AG04449 (cell line): ENCODE data around the gene ADAMTSL2.

Experiments
- CTCF ChIA-PET: fragments of 350-600 bp; formaldehyde crosslinking; extraction: SDS; loops from one replicate; lab custom pipeline; 2021; ENCODE audit warnings: antibody characterized with exemption; lab: Yijun Ruan, JAX
- POLR2A ChIA-PET: fragments of 400-600, 350-600 bp; formaldehyde crosslinking; extraction: SDS; loops from one replicate; lab custom pipeline; 2020; ENCODE audit warnings: antibody characterized with exemption, inconsistent platforms; lab: Yijun Ruan, JAX
- DNase-seq: peaks from one replicate; pipeline ENCODE4 v3.0.0-alpha.2; 2010; ENCODE audit warnings: low read depth, low spot score
- H3K4me3 ChIP-seq: 2 replicates; pipeline ENCODE4 v1.5.1; 2011; ENCODE audit warnings: low read depth, mild to moderate bottlenecking, control low read depth, low read length
- CTCF ChIP-seq: IDR thresholded peaks from one replicate; pipeline ENCODE4 v1.5.1; 2011; ENCODE audit warnings: mild to moderate bottlenecking, moderate library complexity, low read length, control low read depth, inconsistent platforms; ENCODE audit not compliant: insufficient read depth; ENCODE audit errors: missing control alignments

Gene ADAMTSL2

GRCh38 chr9:133490201-133490681 lies 44.3 kb upstream of the ADAMTSL2 start:
- TF ChIP-seq CTCF = no peak
- ChIA-PET POLR2A (interaction anchor here (0.6 to 0.7 kb wide), 2 partner anchors 115 to 142 kb away, joined by 3 to 4 read pairs; partner anchors contain the start of genes MED22 and RPL7A), CTCF (interaction anchor here (0.8 to 10.0 kb wide), 4 partner anchors 9 to 303 kb away, joined by 3 to 112 read pairs (median 7); no protein-coding TSS in a partner anchor)
- no peak overlapping the region for H3K4me3 ChIP-seq
- no peak for DNase-seq

DNA sequence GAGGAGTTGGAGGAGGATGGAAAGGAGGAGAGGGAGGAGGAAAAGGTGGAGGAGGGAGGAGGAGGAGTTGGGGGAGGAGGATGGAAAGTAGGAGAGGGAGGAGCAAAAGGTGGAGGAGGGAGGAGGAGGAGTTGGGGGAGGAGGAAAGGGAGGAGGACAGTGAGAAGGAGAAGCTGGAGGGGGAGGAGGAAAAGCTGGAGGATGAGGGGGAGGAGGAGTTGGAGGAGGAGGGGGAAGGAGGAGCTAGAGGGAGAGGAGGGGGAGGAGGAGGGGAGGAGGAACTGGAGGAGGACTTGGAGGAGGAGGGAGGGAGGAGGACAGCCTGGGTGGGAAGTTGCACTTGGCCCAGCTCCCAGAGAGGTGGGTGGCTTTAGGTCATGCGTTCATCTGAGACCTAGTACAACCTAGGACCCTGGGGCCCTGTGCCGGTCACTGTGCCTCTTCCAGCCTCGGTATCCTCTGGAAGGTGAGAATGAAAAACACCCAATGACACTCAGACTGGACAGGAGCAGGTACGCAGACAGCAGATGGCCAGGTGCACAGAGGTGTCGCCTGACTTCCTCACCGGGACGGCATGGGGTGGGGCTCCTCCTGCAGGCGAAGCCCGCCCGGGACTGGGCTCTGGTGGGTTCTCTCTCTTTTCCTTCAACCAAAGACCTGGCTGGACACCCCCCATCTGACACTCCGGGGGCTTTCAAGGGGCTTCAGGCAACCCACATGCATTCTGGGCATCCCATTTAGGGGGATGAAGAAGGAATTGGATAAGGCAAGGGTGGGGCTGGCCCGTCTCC lies 43.4 kb upstream of the ADAMTSL2 start:
- CTCF ChIA-PET = interaction anchor here (2.1 to 10.0 kb wide), 2 partner anchors 8 to 303 kb away, joined by 9 to 112 read pairs; no protein-coding TSS in a partner anchor
- POLR2A ChIA-PET = interaction anchor here (0.6 to 0.7 kb wide), 2 partner anchors 116 to 143 kb away, joined by 3 to 4 read pairs; partner anchors contain the start of genes MED22 and RPL7A
- DNase-seq = no peak
- H3K4me3 ChIP-seq = no peak overlapping the region
- TF ChIP-seq CTCF = no peak

DNA sequence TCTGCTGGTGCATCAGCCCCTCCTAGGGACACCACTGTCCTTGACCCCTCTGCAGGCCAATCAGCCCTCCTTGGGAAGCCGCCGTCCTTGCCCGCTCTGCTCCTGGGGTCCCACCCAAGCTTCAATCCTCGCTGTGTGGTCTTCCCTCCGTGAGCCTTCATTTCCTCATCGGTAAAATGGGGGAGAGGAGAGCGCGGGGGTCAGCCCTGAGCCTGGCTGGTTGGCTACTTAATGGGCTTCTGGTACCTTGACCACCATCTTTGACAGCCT lies 42.9 kb upstream of the ADAMTSL2 start:
- POLR2A ChIA-PET = no interaction called here

DNA sequence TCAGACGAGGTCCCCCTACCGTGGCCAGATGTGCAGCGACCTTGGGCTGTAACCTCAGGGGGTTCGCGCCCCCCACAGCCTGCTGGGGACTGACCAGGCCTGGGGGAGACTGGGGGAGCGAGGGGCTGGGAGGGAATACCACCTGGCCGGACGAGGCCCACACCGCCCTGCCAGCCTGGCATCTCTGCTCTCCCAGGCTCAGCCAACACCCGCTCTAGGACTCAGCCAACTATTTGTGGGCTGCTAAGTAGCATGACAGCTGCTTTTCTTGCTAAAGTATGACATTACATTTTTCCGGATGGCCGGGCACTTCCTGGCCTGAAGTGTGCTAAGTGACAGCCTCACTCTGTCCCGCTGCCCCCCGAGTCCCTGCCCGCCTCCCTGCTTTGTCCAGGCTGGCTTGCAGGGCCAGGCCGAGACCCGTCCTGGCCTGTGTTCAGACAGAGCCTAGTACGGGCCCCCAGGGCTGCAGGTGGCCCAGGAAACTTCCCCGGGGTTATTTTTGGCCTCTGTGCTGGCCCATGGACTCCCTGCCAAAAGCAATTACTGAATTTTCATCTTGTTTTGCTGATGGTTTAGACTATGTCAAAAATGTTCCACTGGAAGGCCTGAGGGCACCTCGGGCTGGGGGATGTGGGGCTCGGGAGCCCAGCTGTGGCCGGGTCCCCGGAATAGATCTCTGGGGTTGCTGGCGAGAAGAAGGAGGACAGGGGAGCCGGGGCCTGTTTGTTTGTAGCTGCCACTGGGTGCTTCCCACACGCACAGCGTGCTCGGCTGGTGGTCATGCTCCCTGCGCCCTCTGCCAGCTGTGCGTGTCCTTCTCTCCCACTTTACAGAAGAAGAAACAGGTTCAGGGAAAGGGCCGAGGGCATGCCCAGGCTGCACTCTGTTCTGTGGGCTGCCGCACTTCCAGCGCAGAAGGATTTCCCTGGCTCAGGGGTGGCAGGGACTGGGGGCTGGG lies 42.2 kb upstream of the ADAMTSL2 start:
- TF ChIP-seq CTCF = no peak
- no peak overlapping the region for H3K4me3 ChIP-seq
- CTCF ChIA-PET = interaction anchor here (0.6 kb wide), 1 partner anchor 250 kb away, joined by 3 read pairs; no protein-coding TSS in a partner anchor
- POLR2A ChIA-PET = no interaction called here
- no peak for DNase-seq

More for the DNA sequence above, 42.9 kb upstream of the ADAMTSL2 start:
- TF ChIP-seq CTCF = no peak
- DNase-seq = no peak
- no peak overlapping the region for H3K4me3 ChIP-seq
- CTCF ChIA-PET = interaction anchor here (0.6 to 10.0 kb wide), 2 partner anchors 251 to 304 kb away, joined by 3 to 112 read pairs; no protein-coding TSS in a partner anchor

- ChIA-PET POLR2A (no interaction called here), CTCF (no interaction called here)
- no peak overlapping the region for H3K4me3 ChIP-seq
- no peak for DNase-seq
- no peak for TF ChIP-seq CTCF
These were observed 41.1 kb upstream of the ADAMTSL2 start for GRCh38 chr9:133493428-133493827.
